ENCODE results near the gene RPS21.

The RPS21 gene

DNA sequence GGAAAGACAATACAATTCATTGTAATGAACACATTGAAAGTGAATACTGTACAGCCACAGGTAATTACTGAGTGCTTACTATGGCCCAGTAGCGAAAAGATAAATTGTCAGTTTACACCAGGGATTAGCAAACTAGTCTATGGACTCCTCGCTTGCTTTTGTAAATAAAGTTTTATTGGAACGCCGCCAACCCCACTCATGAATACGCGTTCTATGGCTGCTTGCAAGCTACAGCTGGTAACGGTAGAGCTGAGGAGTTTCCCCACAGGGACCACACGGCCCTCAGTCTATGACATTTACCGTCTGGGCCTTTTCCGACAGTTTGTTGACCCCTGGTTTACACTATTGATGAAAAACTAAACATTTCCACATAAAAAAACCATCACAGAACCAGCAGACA, 44.0 kb upstream of the RPS21 start:
- Histone ChIP-seq H3K18ac (ENCODE audit: low read depth in 1 of 2, low read length in 2 of 2) (no peak overlapping the region), H3K14ac (ENCODE audit: low read length in 2 of 2) (no peak overlapping the region), H3K4me2 (ENCODE audit: low read length, poor library complexity, severe bottlenecking) (no peak overlapping the region), H3K23ac (ENCODE audit: low read length in 2 of 2) (no peak overlapping the region), H2BK15ac (ENCODE audit: low read depth, poor library complexity, severe bottlenecking) (no peak overlapping the region), H2AK5ac (ENCODE audit: low read length, severe bottlenecking) (no peak overlapping the region), H3K27ac (ENCODE audit: low read length, poor library complexity, severe bottlenecking) (no peak overlapping the region), H3K27me3 (ENCODE audit: control insufficient read depth in 1 of 2, insufficient read depth in 1 of 2, low read length in 2 of 2) (no peaks in the 10 kb centered on the region), H2BK120ac (ENCODE audit: low read depth, low read length) (no peak overlapping the region), H3K4me1 (ENCODE audit: control insufficient read depth, insufficient read depth, low read depth, low read length) (peaks cover 7% of the 10 kb centered on the region), H3K36me3 (ENCODE audit: control insufficient read depth in 1 of 2, insufficient read depth in 2 of 2, low read depth in 1 of 2, low read length in 2 of 2) (peaks cover 33 to 75% of the 10 kb centered on the region in 2 experiments), H2BK5ac (ENCODE audit: low read depth, low read length, poor library complexity, severe bottlenecking) (no peak overlapping the region), H2AFZ (ENCODE audit: low read depth, low read length) (no peak overlapping the region), H3K9ac (ENCODE audit: low read length) (no peak overlapping the region), H3K4ac (ENCODE audit: low read depth in 1 of 2, low read length in 2 of 2) (no peak overlapping the region), H4K8ac (ENCODE audit: low read length) (no peak overlapping the region), H2BK12ac (ENCODE audit: low read length in 2 of 2) (no peak overlapping the region), H3K4me3 (ENCODE audit: insufficient read depth in 1 of 2, low read depth in 1 of 2, low read length in 2 of 2) (no peak overlapping the region), H3K9me3 (ENCODE audit: control insufficient read depth, low read length) (peaks cover 4% of the 10 kb centered on the region), H4K91ac (ENCODE audit: low read length) (no peak overlapping the region), H3K79me1 (replicated peaks; ENCODE audit: low read length, poor library complexity, severe bottlenecking) (peaks cover 34% of the 10 kb centered on the region)
- WGBS, result 69% methylated on average over 10 of the region's 10 CpGs
- DNase-seq, result peak; percentile 94

- Histone ChIP-seq H3K9ac (ENCODE audit: low read length) (no peak overlapping the region), H3K36me3 (ENCODE audit: control insufficient read depth in 1 of 2, insufficient read depth in 2 of 2, low read depth in 1 of 2, low read length in 2 of 2) (peaks cover 29 to 72% of the 10 kb centered on the region in 2 experiments), H2AK5ac (ENCODE audit: low read length, severe bottlenecking) (no peak overlapping the region), H4K8ac (ENCODE audit: low read length) (no peak overlapping the region), H3K79me1 (replicated peaks; ENCODE audit: low read length, poor library complexity, severe bottlenecking) (peaks cover 30% of the 10 kb centered on the region), H3K18ac (ENCODE audit: low read depth in 1 of 2, low read length in 2 of 2) (no peak overlapping the region), H2BK12ac (ENCODE audit: low read length in 2 of 2) (peak overlapping the region; percentile 73 to 78), H3K4me1 (ENCODE audit: control insufficient read depth, insufficient read depth, low read depth, low read length) (peaks cover 5% of the 10 kb centered on the region), H3K4ac (ENCODE audit: low read depth in 1 of 2, low read length in 2 of 2) (no peak overlapping the region), H4K91ac (ENCODE audit: low read length) (no peak overlapping the region), H3K27ac (ENCODE audit: low read length, poor library complexity, severe bottlenecking) (no peak overlapping the region), H3K23ac (ENCODE audit: low read length in 2 of 2) (no peak overlapping the region), H2BK120ac (ENCODE audit: low read depth, low read length) (no peak overlapping the region), H3K14ac (ENCODE audit: low read length in 2 of 2) (no peak overlapping the region), H3K4me3 (ENCODE audit: insufficient read depth in 1 of 2, low read depth in 1 of 2, low read length in 2 of 2) (no peak overlapping the region), H2AFZ (ENCODE audit: low read depth, low read length) (no peak overlapping the region), H3K27me3 (ENCODE audit: control insufficient read depth in 1 of 2, insufficient read depth in 1 of 2, low read length in 2 of 2) (no peaks in the 10 kb centered on the region), H3K4me2 (ENCODE audit: low read length, poor library complexity, severe bottlenecking) (no peak overlapping the region), H3K9me3 (ENCODE audit: control insufficient read depth, low read length) (peaks cover 4% of the 10 kb centered on the region), H2BK5ac (ENCODE audit: low read depth, low read length, poor library complexity, severe bottlenecking) (no peak overlapping the region), H2BK15ac (ENCODE audit: low read depth, poor library complexity, severe bottlenecking) (no peak overlapping the region)
- WGBS, result 92% methylated on average over 4 of the region's 5 CpGs
- peak; percentile 13 for DNase-seq
These were observed 42.8 kb upstream of the RPS21 start for GRCh38 chr20:62344092-62344491.

GRCh38 chr20:62344782-62345181, 42.1 kb upstream of the RPS21 start:
- no peak overlapping the region for H3K9ac ChIP-seq (ENCODE audit: low read length)
- no peaks in the 10 kb centered on the region for H3K27me3 ChIP-seq (ENCODE audit: control insufficient read depth in 1 of 2, insufficient read depth in 1 of 2, low read length in 2 of 2)
- H2BK5ac ChIP-seq (ENCODE audit: low read depth, low read length, poor library complexity, severe bottlenecking), result no peak overlapping the region
- H4K8ac ChIP-seq (ENCODE audit: low read length), result no peak overlapping the region
- H3K18ac ChIP-seq (ENCODE audit: low read depth in 1 of 2, low read length in 2 of 2), result no peak overlapping the region
- no peak overlapping the region for H2BK120ac ChIP-seq (ENCODE audit: low read depth, low read length)
- no peak overlapping the region for H2BK15ac ChIP-seq (ENCODE audit: low read depth, poor library complexity, severe bottlenecking)
- H4K91ac ChIP-seq (ENCODE audit: low read length), result no peak overlapping the region
- no peak overlapping the region for H3K4me3 ChIP-seq (ENCODE audit: insufficient read depth in 1 of 2, low read depth in 1 of 2, low read length in 2 of 2)
- no peak overlapping the region for H2AFZ ChIP-seq (ENCODE audit: low read depth, low read length)
- H2AK5ac ChIP-seq (ENCODE audit: low read length, severe bottlenecking), result no peak overlapping the region
- H3K4ac ChIP-seq (ENCODE audit: low read depth in 1 of 2, low read length in 2 of 2), result no peak overlapping the region
- no peak overlapping the region for H3K27ac ChIP-seq (ENCODE audit: low read length, poor library complexity, severe bottlenecking)
- no peak overlapping the region for H3K14ac ChIP-seq (ENCODE audit: low read length in 2 of 2)
- H3K4me1 ChIP-seq (ENCODE audit: control insufficient read depth, insufficient read depth, low read depth, low read length), result peaks cover 6% of the 10 kb centered on the region
- WGBS, result 57% methylated on average over 10 of the region's 10 CpGs
- H3K4me2 ChIP-seq (ENCODE audit: low read length, poor library complexity, severe bottlenecking), result no peak overlapping the region
- H3K9me3 ChIP-seq (ENCODE audit: control insufficient read depth, low read length), result peaks cover 7% of the 10 kb centered on the region
- peaks cover 30% of the 10 kb centered on the region for H3K79me1 ChIP-seq (replicated peaks; ENCODE audit: low read length, poor library complexity, severe bottlenecking)
- H2BK12ac ChIP-seq (ENCODE audit: low read length in 2 of 2), result no peak overlapping the region
- peak; percentile 98 for DNase-seq
- H3K23ac ChIP-seq (ENCODE audit: low read length in 2 of 2), result no peak overlapping the region
- peaks cover 25 to 71% of the 10 kb centered on the region in 2 experiments for H3K36me3 ChIP-seq (ENCODE audit: control insufficient read depth in 1 of 2, insufficient read depth in 2 of 2, low read depth in 1 of 2, low read length in 2 of 2)

GRCh38 chr20:62345681-62346370, 41.1 kb upstream of the RPS21 start:
- H3K4ac ChIP-seq (ENCODE audit: low read depth in 1 of 2, low read length in 2 of 2), result no peak overlapping the region
- H3K23ac ChIP-seq (ENCODE audit: low read length in 2 of 2), result no peak overlapping the region
- no peak overlapping the region for H4K8ac ChIP-seq (ENCODE audit: low read length)
- H3K18ac ChIP-seq (ENCODE audit: low read depth in 1 of 2, low read length in 2 of 2), result no peak overlapping the region
- H3K14ac ChIP-seq (ENCODE audit: low read length in 2 of 2), result no peak overlapping the region
- no peak overlapping the region for H2BK15ac ChIP-seq (ENCODE audit: low read depth, poor library complexity, severe bottlenecking)
- H3K4me3 ChIP-seq (ENCODE audit: insufficient read depth in 1 of 2, low read depth in 1 of 2, low read length in 2 of 2), result no peak overlapping the region
- peaks cover 16% of the 10 kb centered on the region for H3K4me1 ChIP-seq (ENCODE audit: control insufficient read depth, insufficient read depth, low read depth, low read length)
- H2BK12ac ChIP-seq (ENCODE audit: low read length in 2 of 2), result peak overlapping the region; percentile 16 to 51
- H4K91ac ChIP-seq (ENCODE audit: low read length), result no peak overlapping the region
- no peak overlapping the region for H2BK120ac ChIP-seq (ENCODE audit: low read depth, low read length)
- peaks cover 7% of the 10 kb centered on the region for H3K9me3 ChIP-seq (ENCODE audit: control insufficient read depth, low read length)
- WGBS, result 92% methylated on average over 25 of the region's 25 CpGs
- H3K9ac ChIP-seq (ENCODE audit: low read length), result no peak overlapping the region
- H2AFZ ChIP-seq (ENCODE audit: low read depth, low read length), result no peak overlapping the region
- H2BK5ac ChIP-seq (ENCODE audit: low read depth, low read length, poor library complexity, severe bottlenecking), result no peak overlapping the region
- H3K27me3 ChIP-seq (ENCODE audit: control insufficient read depth in 1 of 2, insufficient read depth in 1 of 2, low read length in 2 of 2), result no peaks in the 10 kb centered on the region
- no peak overlapping the region for H3K27ac ChIP-seq (ENCODE audit: low read length, poor library complexity, severe bottlenecking)
- DNase-seq, result peak; percentile 25
- H3K4me2 ChIP-seq (ENCODE audit: low read length, poor library complexity, severe bottlenecking), result no peak overlapping the region
- peaks cover 31 to 71% of the 10 kb centered on the region in 2 experiments for H3K36me3 ChIP-seq (ENCODE audit: control insufficient read depth in 1 of 2, insufficient read depth in 2 of 2, low read depth in 1 of 2, low read length in 2 of 2)
- H3K79me1 ChIP-seq (replicated peaks; ENCODE audit: low read length, poor library complexity, severe bottlenecking), result peaks cover 28% of the 10 kb centered on the region
- no peak overlapping the region for H2AK5ac ChIP-seq (ENCODE audit: low read length, severe bottlenecking)

Data from mesenchymal stem cell (in vitro differentiated cells and primary cell).